Measurements from ENCODE around the gene APC.

Gene APC

GRCh38 chr5:112811023-112811422, 73.3 kb downstream of the APC start:
- Histone ChIP-seq H3K79me2 (ENCODE audit: low read length) (no peaks in the 10 kb centered on the region), H3K27ac (ENCODE audit: low read length) (no peak overlapping the region), H3K27me3 (replicated peaks; ENCODE audit: insufficient read depth, low read length) (no peaks in the 10 kb centered on the region), H3K36me3 (replicated peaks; ENCODE audit: insufficient read depth, low read length) (peaks cover 2% of the 10 kb centered on the region; the same call in 1 of the 2 replicates), H3K9me2 (replicated peaks; ENCODE audit: insufficient read depth, low read length) (no peaks in the 10 kb centered on the region), H3K9me3 (replicated peaks; ENCODE audit: insufficient read depth, low read length) (no peaks in the 10 kb centered on the region), H3F3A (ENCODE audit: insufficient read depth, low read length) (no peaks in the 10 kb centered on the region), H3K9ac (ENCODE audit: low read length) (no peak overlapping the region), H3K4me3 (ENCODE audit: low read length) (no peak overlapping the region), H3K4me1 (ENCODE audit: low read length) (no peaks in the 10 kb centered on the region), H3K4me2 (ENCODE audit: low read depth, low read length) (no peak overlapping the region), H2AFZ (ENCODE audit: low read length) (no peak overlapping the region), H4K20me1 (ENCODE audit: insufficient read depth, low read length) (no peaks in the 10 kb centered on the region)
- no peak for DNase-seq
- TF ChIP-seq EZH2phosphoT487 (IDR thresholded peaks at IDR 0.05; ENCODE audit: low read length) (no peak), CTCF (IDR thresholded peaks at IDR 0.05; ENCODE audit: low read length) (no peak), EZH2 (optimal IDR thresholded peaks at IDR 0.05; ENCODE audit: low read depth, low read length) (no peak)

- no peak overlapping the region for H3K27ac ChIP-seq (ENCODE audit: low read length)
- H3K9me2 ChIP-seq (replicated peaks; ENCODE audit: insufficient read depth, low read length): no peaks in the 10 kb centered on the region
- H3K27me3 ChIP-seq (replicated peaks; ENCODE audit: insufficient read depth, low read length): no peaks in the 10 kb centered on the region
- no peaks in the 10 kb centered on the region for H3K4me1 ChIP-seq (ENCODE audit: low read length)
- H2AFZ ChIP-seq (ENCODE audit: low read length): no peak overlapping the region
- no peak for DNase-seq
- H4K20me1 ChIP-seq (ENCODE audit: insufficient read depth, low read length): no peaks in the 10 kb centered on the region
- no peaks in the 10 kb centered on the region for H3F3A ChIP-seq (ENCODE audit: insufficient read depth, low read length)
- H3K4me3 ChIP-seq (ENCODE audit: low read length): no peak overlapping the region
- peaks cover 3% of the 10 kb centered on the region; the same call in 1 of the 2 replicates for H3K36me3 ChIP-seq (replicated peaks; ENCODE audit: insufficient read depth, low read length)
- H3K79me2 ChIP-seq (ENCODE audit: low read length): no peaks in the 10 kb centered on the region
- no peak for TF ChIP-seq EZH2phosphoT487 (IDR thresholded peaks at IDR 0.05; ENCODE audit: low read length)
- TF ChIP-seq CTCF (IDR thresholded peaks at IDR 0.05; ENCODE audit: low read length): no peak
- no peak for TF ChIP-seq EZH2 (optimal IDR thresholded peaks at IDR 0.05; ENCODE audit: low read depth, low read length)
- H3K9ac ChIP-seq (ENCODE audit: low read length): no peak overlapping the region
- no peaks in the 10 kb centered on the region for H3K9me3 ChIP-seq (replicated peaks; ENCODE audit: insufficient read depth, low read length)
- H3K4me2 ChIP-seq (ENCODE audit: low read depth, low read length): no peak overlapping the region
These were observed 74.9 kb downstream of the APC start for GRCh38 chr5:112812549-112812948.

GRCh38 chr5:112820246-112820645, 82.6 kb downstream of the APC start:
- H3K4me2 ChIP-seq (ENCODE audit: low read depth, low read length): no peak overlapping the region
- DNase-seq: no peak
- no peaks in the 10 kb centered on the region for H4K20me1 ChIP-seq (ENCODE audit: insufficient read depth, low read length)
- H3K4me1 ChIP-seq (ENCODE audit: low read length): no peaks in the 10 kb centered on the region
- H3K36me3 ChIP-seq (replicated peaks; ENCODE audit: insufficient read depth, low read length): peaks cover 3% of the 10 kb centered on the region; the same call in 1 of the 2 replicates
- no peaks in the 10 kb centered on the region for H3K9me3 ChIP-seq (replicated peaks; ENCODE audit: insufficient read depth, low read length)
- no peak overlapping the region for H2AFZ ChIP-seq (ENCODE audit: low read length)
- no peaks in the 10 kb centered on the region for H3K79me2 ChIP-seq (ENCODE audit: low read length)
- no peaks in the 10 kb centered on the region for H3K27me3 ChIP-seq (replicated peaks; ENCODE audit: insufficient read depth, low read length)
- H3K27ac ChIP-seq (ENCODE audit: low read length): no peak overlapping the region
- H3K9me2 ChIP-seq (replicated peaks; ENCODE audit: insufficient read depth, low read length): no peaks in the 10 kb centered on the region
- H3K9ac ChIP-seq (ENCODE audit: low read length): no peak overlapping the region
- no peaks in the 10 kb centered on the region for H3F3A ChIP-seq (ENCODE audit: insufficient read depth, low read length)
- TF ChIP-seq EZH2phosphoT487 (IDR thresholded peaks at IDR 0.05; ENCODE audit: low read length): no peak
- TF ChIP-seq CTCF (IDR thresholded peaks at IDR 0.05; ENCODE audit: low read length): no peak
- no peak for TF ChIP-seq EZH2 (optimal IDR thresholded peaks at IDR 0.05; ENCODE audit: low read depth, low read length)
- no peak overlapping the region for H3K4me3 ChIP-seq (ENCODE audit: low read length)
